AG09319 (cell line): Measurements from ENCODE around the gene TMX4.

ENCODE experiments used
- DNase-seq: peaks from one replicate; pipeline ENCODE4 v3.0.0-alpha.2; 2010; ENCODE audit warnings: low read depth; ENCODE audit errors: extremely low read depth
- TF ChIP-seq, protein P1 (sequence below): IDR thresholded peaks from 2 replicates; pipeline ENCODE4 v1.5.1; 2011; ENCODE audit warnings: low read depth, mild to moderate bottlenecking, inconsistent platforms, low read length, moderate library complexity

The TMX4 gene

GRCh38 chr20:7937328-7937727 is 82.2 kb downstream of the TMX4 start:
- DNase-seq, result no peak
- TF ChIP-seq, protein P1, sequence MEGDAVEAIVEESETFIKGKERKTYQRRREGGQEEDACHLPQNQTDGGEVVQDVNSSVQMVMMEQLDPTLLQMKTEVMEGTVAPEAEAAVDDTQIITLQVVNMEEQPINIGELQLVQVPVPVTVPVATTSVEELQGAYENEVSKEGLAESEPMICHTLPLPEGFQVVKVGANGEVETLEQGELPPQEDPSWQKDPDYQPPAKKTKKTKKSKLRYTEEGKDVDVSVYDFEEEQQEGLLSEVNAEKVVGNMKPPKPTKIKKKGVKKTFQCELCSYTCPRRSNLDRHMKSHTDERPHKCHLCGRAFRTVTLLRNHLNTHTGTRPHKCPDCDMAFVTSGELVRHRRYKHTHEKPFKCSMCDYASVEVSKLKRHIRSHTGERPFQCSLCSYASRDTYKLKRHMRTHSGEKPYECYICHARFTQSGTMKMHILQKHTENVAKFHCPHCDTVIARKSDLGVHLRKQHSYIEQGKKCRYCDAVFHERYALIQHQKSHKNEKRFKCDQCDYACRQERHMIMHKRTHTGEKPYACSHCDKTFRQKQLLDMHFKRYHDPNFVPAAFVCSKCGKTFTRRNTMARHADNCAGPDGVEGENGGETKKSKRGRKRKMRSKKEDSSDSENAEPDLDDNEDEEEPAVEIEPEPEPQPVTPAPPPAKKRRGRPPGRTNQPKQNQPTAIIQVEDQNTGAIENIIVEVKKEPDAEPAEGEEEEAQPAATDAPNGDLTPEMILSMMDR, result no peak

DNA sequence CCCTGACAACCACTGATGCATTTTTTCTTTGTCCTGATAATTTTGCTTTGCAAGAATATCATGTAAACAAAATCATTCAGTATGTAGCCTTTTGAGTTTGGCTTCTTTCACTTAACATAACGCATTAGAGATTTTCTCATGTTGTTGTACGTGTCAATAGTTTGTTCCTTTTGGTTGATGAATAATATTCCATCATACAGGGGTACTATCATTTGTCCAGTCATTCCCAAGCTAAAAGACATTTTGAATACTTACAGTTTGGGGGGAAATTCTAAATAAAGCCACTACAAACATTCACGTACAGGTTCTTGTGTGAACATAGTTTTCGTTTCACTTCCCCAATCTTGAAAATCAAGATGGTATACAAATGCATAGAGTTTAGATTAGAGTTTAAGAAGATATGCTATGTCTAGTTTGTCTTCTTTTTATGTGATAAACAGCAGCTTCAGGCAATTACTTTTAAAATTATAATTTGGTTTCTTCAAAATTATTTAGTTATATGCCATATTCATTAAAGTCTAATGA is 84.5 kb downstream of the TMX4 start:
- no peak for DNase-seq
- TF ChIP-seq, protein P1, result no peak

- no peak for DNase-seq
- TF ChIP-seq, protein P1, result no peak
Measured at GRCh38 chr20:7933346-7933745, 86.2 kb downstream of the TMX4 start.

GRCh38 chr20:7930343-7930742 is 89.2 kb downstream of the TMX4 start:
- TF ChIP-seq, protein P1, result no peak
- DNase-seq, result no peak
